ENCODE data around the gene HPCAL1. TPM values are rescaled to one million over a fixed set of nuclear protein-coding genes. Genes with fewer than 3 reads are reported as not detected.

HPCAL1 gene
- total and polyA plus RNA-seq, 2 of the 8 experiments (the other 6 are each of a cell fraction or from before 2014, with no cell fraction given): 5.8 to 8.6 TPM

- TF ChIP-seq CTCF (IDR thresholded peaks at IDR 0.05; ENCODE audit: control extremely low read depth in 1 of 3, insufficient read depth in 1 of 3, low read depth in 1 of 3, low read length in 3 of 3) (peak; percentile 45 to 74 (median 55)), USF2 (IDR thresholded peaks at IDR 0.05; ENCODE audit: low read length) (no peak), CBX5 (IDR thresholded peaks at IDR 0.05; ENCODE audit: low read depth, low read length) (no peak), SIN3A (conservative IDR thresholded peaks at IDR 0.05 in 1 of 2, IDR thresholded peaks at IDR 0.05 in 1 of 2; ENCODE audit: low read depth in 1 of 2, low read length in 2 of 2) (no peak), TAF1 (IDR thresholded peaks at IDR 0.05; ENCODE audit: low read depth, low read length) (0 out of 2 replicates have a peak, but pooled peaks have one; percentile 43), HDAC6 (IDR thresholded peaks at IDR 0.05; ENCODE audit: low read depth, low read length) (no peak), RNF2 (IDR thresholded peaks at IDR 0.05; ENCODE audit: borderline replicate concordance, low read depth, low read length, missing control alignments, poor library complexity, severe bottlenecking) (no peak), EP300 (IDR thresholded peaks at IDR 0.05; ENCODE audit: borderline replicate concordance in 1 of 2, low read depth in 2 of 2, low read length in 2 of 2) (peak in 1 of 2 experiments; percentile 8; a peak in 1 of 3 replicates), NANOG (IDR thresholded peaks at IDR 0.05; ENCODE audit: insufficient read depth, low read depth, low read length, poor library complexity, severe bottlenecking) (no peak), POU5F1 (IDR thresholded peaks at IDR 0.05; ENCODE audit: low read depth, low read length) (no peak), ASH2L (IDR thresholded peaks at IDR 0.05; ENCODE audit: low read length) (no peak), TEAD4 (IDR thresholded peaks at IDR 0.05; ENCODE audit: low read depth, low read length) (no peak), JUN (IDR thresholded peaks at IDR 0.05; ENCODE audit: low read depth, low read length) (no peak), TAF7 (optimal IDR thresholded peaks at IDR 0.05; ENCODE audit: borderline replicate concordance, low read depth, low read length) (no peak), POLR2A (IDR thresholded peaks at IDR 0.05; ENCODE audit: control extremely low read depth in 1 of 2, low read depth in 2 of 2, low read length in 2 of 2) (peak in 1 of 2 experiments; percentile 48; a peak in 1 of 3 replicates), CHD1 (IDR thresholded peaks at IDR 0.05; ENCODE audit: low read depth, low read length) (no peak), CREB1 (IDR thresholded peaks at IDR 0.05) (0 out of 2 replicates have a peak, but pooled peaks have one; percentile 10), RFX5 (IDR thresholded peaks at IDR 0.05; ENCODE audit: borderline replicate concordance, low read depth, low read length) (no peak), CTBP2 (IDR thresholded peaks at IDR 0.05; ENCODE audit: borderline replicate concordance, insufficient read depth, insufficient read length, low read length) (no peak), PHF8 (conservative IDR thresholded peaks at IDR 0.05; ENCODE audit: low read depth, low read length) (peak; percentile 53; the same call in 1 of the 2 replicates)
Observed at GRCh38 chr2:10302479-10303180, at the start of gene HPCAL1 (continued).
